ENCODE data around the gene EIF5B.

The EIF5B gene

GRCh38 chr2:99399063-99399462 is 61.9 kb downstream of the EIF5B start:
- peaks cover 99% of the 10 kb centered on the region for H3K36me3 ChIP-seq
- no peaks in the 10 kb centered on the region for H3K9me3 ChIP-seq
- H3K27ac ChIP-seq = no peak overlapping the region
- no peak overlapping the region for H3K4me3 ChIP-seq (ENCODE audit: low read depth in 1 of 2, low read length in 1 of 2)
- TF ChIP-seq CTCF (IDR thresholded peaks at IDR 0.05) = no peak
- H3K27me3 ChIP-seq = no peaks in the 10 kb centered on the region
- H3K4me1 ChIP-seq (ENCODE audit: control insufficient read depth in 1 of 2, insufficient read depth in 1 of 2, low read depth in 1 of 2, low read length in 1 of 2) = no peaks in the 10 kb centered on the region

- H3K27me3 ChIP-seq = no peaks in the 10 kb centered on the region
- no peak for TF ChIP-seq CTCF (IDR thresholded peaks at IDR 0.05)
- H3K9me3 ChIP-seq = no peaks in the 10 kb centered on the region
- H3K4me3 ChIP-seq (ENCODE audit: low read depth in 1 of 2, low read length in 1 of 2) = no peak overlapping the region
- H3K36me3 ChIP-seq = peaks cover 99% of the 10 kb centered on the region
- no peaks in the 10 kb centered on the region for H3K4me1 ChIP-seq (ENCODE audit: control insufficient read depth in 1 of 2, insufficient read depth in 1 of 2, low read depth in 1 of 2, low read length in 1 of 2)
- no peak overlapping the region for H3K27ac ChIP-seq
Measured at GRCh38 chr2:99399795-99400194, 62.6 kb downstream of the EIF5B start.

- Histone ChIP-seq H3K4me1 (ENCODE audit: control insufficient read depth in 1 of 2, insufficient read depth in 1 of 2, low read depth in 1 of 2, low read length in 1 of 2) (no peaks in the 10 kb centered on the region), H3K9me3 (no peaks in the 10 kb centered on the region), H3K36me3 (peaks cover 98% of the 10 kb centered on the region), H3K27ac (no peak overlapping the region), H3K27me3 (no peaks in the 10 kb centered on the region), H3K4me3 (ENCODE audit: low read depth in 1 of 2, low read length in 1 of 2) (no peak overlapping the region)
- TF ChIP-seq CTCF (IDR thresholded peaks at IDR 0.05) = no peak
Measured at GRCh38 chr2:99401841-99402240, 64.7 kb downstream of the EIF5B start.

- H3K27ac ChIP-seq = no peak overlapping the region
- H3K9me3 ChIP-seq = no peaks in the 10 kb centered on the region
- no peak for TF ChIP-seq CTCF (IDR thresholded peaks at IDR 0.05)
- H3K27me3 ChIP-seq = no peaks in the 10 kb centered on the region
- H3K36me3 ChIP-seq = peaks cover 97% of the 10 kb centered on the region
- no peak overlapping the region for H3K4me3 ChIP-seq (ENCODE audit: low read depth in 1 of 2, low read length in 1 of 2)
- no peaks in the 10 kb centered on the region for H3K4me1 ChIP-seq (ENCODE audit: control insufficient read depth in 1 of 2, insufficient read depth in 1 of 2, low read depth in 1 of 2, low read length in 1 of 2)
Measured at GRCh38 chr2:99403084-99403483, 65.9 kb downstream of the EIF5B start.

GRCh38 chr2:99403524-99403923 is 66.3 kb downstream of the EIF5B start:
- H3K36me3 ChIP-seq = peaks cover 97% of the 10 kb centered on the region
- H3K27me3 ChIP-seq = no peaks in the 10 kb centered on the region
- no peak overlapping the region for H3K4me3 ChIP-seq (ENCODE audit: low read depth in 1 of 2, low read length in 1 of 2)
- TF ChIP-seq CTCF (IDR thresholded peaks at IDR 0.05) = no peak
- H3K27ac ChIP-seq = no peak overlapping the region
- H3K4me1 ChIP-seq (ENCODE audit: control insufficient read depth in 1 of 2, insufficient read depth in 1 of 2, low read depth in 1 of 2, low read length in 1 of 2) = no peaks in the 10 kb centered on the region
- no peaks in the 10 kb centered on the region for H3K9me3 ChIP-seq

Data from neutrophil (primary cell).